ENCODE results near the gene UNK. TPM values are rescaled to one million over a fixed set of nuclear protein-coding genes. Genes with fewer than 3 reads are reported as not detected.

Gene UNK
- total and polyA plus RNA-seq, 2 experiments from 2014 or later = 11.5 to 12.4 TPM

DNA sequence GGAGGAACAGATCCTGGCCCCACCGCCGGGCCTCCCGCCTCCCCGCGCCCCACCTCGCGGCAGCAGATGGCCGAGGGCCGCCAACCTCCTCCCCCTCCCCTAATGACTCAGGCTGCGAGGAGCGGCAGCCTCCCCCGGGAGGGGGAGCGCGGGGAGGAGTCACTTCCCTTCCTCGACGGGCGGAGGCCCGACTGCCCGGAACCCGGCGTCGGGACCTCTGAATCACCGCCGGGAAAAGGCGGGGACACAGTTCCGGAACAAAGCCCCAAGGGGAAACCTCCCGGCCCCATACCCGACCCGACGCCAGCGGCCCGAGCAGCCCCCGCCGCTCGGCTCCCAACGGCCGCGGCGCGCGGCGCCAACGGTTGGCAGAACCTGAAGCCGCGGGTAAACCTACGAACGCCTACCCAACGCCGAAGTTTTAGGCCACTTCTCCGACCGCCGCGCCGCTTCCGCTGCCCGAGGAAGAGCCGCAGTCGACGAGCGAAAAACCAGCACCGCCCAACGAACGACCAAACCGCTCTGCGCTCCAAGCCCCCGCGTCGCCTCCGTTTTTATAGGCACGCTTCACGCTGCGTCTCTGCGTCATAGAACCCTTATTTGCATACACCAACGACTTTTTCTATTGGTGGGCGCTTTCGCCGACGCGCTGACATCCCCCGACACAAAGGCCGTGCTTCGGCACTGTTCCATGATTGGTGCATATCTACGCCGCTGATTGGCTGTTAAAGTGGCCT is 5.2 kb upstream of the UNK start:
- Histone ChIP-seq H2AFZ (no peak overlapping the region), H3K4me2 (ENCODE audit: unreplicated experiment) (peak overlapping the region; percentile 97)
- 0 to 1% methylated on average over 62 to 71 of the region's 84 CpGs for WGBS, 2 experiments (ENCODE audit: low coverage in 1 of 2, low lambda C conversion rate in 2 of 2, missing lambda C conversion rate in 2 of 2)

DNA sequence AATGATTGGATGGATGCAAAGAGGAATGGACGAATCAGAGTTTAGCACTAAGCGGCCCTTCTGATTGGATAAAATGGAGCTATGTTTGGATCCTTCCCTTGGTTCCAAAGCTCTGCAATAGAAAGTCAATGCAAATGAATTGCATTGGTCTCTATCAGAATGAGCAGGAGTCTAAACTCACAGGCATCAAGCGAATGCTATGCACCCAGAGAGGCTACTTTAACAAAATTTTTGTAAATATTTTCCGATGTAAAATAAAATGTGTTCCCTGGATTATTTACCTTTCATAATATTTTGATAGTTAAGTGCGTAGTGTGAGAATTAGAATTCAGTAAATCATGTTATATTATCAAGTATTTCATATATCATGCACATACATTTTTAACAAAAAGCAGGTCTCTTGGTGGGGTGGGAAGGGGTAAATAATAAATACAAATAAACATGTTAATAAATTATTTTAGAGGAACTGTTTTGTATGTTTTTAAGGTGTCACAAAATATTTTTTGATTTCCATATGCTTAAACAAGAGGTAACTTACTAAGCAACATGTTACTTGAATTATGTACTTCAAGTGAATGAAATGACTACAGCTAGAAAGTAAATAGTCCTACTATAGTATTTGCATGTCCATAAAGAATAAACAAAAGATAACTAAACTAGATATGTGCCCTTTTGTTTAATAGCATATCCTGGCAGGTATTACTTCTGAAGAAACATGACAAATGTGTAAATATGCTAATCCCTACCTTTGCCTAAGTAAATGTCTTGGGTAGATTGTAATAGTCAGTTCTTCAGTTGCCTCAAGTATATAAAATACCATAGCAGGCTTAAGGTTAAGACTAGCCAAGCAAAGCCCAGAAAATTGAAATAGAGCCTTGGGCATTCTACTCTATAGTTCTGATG is 4.4 kb upstream of the UNK start:
- H3F3A ChIP-seq (ENCODE audit: insufficient read depth) = peaks cover 61% of the 10 kb centered on the region
- H3K9me2 ChIP-seq (ENCODE audit: insufficient read depth) = no peaks in the 10 kb centered on the region
- no peaks in the 10 kb centered on the region for H3K9me3 ChIP-seq (ENCODE audit: low read depth)
- H3K4me3 ChIP-seq = peak overlapping the region; percentile 55
- WGBS, 2 experiments (ENCODE audit: low coverage in 1 of 2, low lambda C conversion rate in 2 of 2, missing lambda C conversion rate in 2 of 2) = 21% methylated on average over 5 of the region's 5 CpGs
- H3K36me3 ChIP-seq (ENCODE audit: low read depth) = peaks cover 29% of the 10 kb centered on the region
- H2AFZ ChIP-seq = peak overlapping the region; percentile 52; the same call in 1 of the 2 replicates
- peak overlapping the region; percentile 76 for H3K4me2 ChIP-seq (ENCODE audit: unreplicated experiment)
- H4K20me1 ChIP-seq (ENCODE audit: insufficient read depth) = peaks cover 22% of the 10 kb centered on the region
- H3K27ac ChIP-seq = peak overlapping the region; percentile 51
- no peak for DNase-seq
- H3K4me1 ChIP-seq (ENCODE audit: insufficient read depth) = peaks cover 27% of the 10 kb centered on the region
- peaks cover 24% of the 10 kb centered on the region for H3K79me2 ChIP-seq (ENCODE audit: insufficient read depth)
- H3K27me3 ChIP-seq (replicated peaks; ENCODE audit: insufficient read depth) = no peaks in the 10 kb centered on the region
- in situ Hi-C loops (cut with MboI) = loop anchor here (10.0 kb wide), 1 partner anchor 215 kb away; no protein-coding TSS in a partner anchor
- TF ChIP-seq EZH2phosphoT487 (IDR thresholded peaks at IDR 0.05; ENCODE audit: insufficient read depth, low read depth) (no peak), EZH2 (IDR thresholded peaks at IDR 0.05; ENCODE audit: insufficient read depth, poor library complexity, severe bottlenecking) (no peak)
- no peak overlapping the region for H3K9ac ChIP-seq

More for the DNA sequence above, 5.2 kb upstream of the UNK start:
- H3K9me3 ChIP-seq (ENCODE audit: low read depth) = no peaks in the 10 kb centered on the region
- TF ChIP-seq EZH2 (IDR thresholded peaks at IDR 0.05; ENCODE audit: insufficient read depth, poor library complexity, severe bottlenecking) (no peak), EZH2phosphoT487 (IDR thresholded peaks at IDR 0.05; ENCODE audit: insufficient read depth, low read depth) (no peak)
- no peaks in the 10 kb centered on the region for H3K27me3 ChIP-seq (replicated peaks; ENCODE audit: insufficient read depth)
- H4K20me1 ChIP-seq (ENCODE audit: insufficient read depth) = peaks cover 22% of the 10 kb centered on the region
- peaks cover 64% of the 10 kb centered on the region for H3F3A ChIP-seq (ENCODE audit: insufficient read depth)
- peak; percentile 100 for DNase-seq
- peaks cover 24% of the 10 kb centered on the region for H3K79me2 ChIP-seq (ENCODE audit: insufficient read depth)
- H3K9ac ChIP-seq = peak overlapping the region; percentile 91
- H3K9me2 ChIP-seq (ENCODE audit: insufficient read depth) = no peaks in the 10 kb centered on the region
- H3K36me3 ChIP-seq (ENCODE audit: low read depth) = peaks cover 29% of the 10 kb centered on the region
- peak overlapping the region; percentile 95 for H3K27ac ChIP-seq
- peak overlapping the region; percentile 85 for H3K4me3 ChIP-seq
- in situ Hi-C loops (cut with MboI) = loop anchor here (10.0 kb wide), 1 partner anchor 215 kb away; no protein-coding TSS in a partner anchor
- peaks cover 26% of the 10 kb centered on the region for H3K4me1 ChIP-seq (ENCODE audit: insufficient read depth)

DNA sequence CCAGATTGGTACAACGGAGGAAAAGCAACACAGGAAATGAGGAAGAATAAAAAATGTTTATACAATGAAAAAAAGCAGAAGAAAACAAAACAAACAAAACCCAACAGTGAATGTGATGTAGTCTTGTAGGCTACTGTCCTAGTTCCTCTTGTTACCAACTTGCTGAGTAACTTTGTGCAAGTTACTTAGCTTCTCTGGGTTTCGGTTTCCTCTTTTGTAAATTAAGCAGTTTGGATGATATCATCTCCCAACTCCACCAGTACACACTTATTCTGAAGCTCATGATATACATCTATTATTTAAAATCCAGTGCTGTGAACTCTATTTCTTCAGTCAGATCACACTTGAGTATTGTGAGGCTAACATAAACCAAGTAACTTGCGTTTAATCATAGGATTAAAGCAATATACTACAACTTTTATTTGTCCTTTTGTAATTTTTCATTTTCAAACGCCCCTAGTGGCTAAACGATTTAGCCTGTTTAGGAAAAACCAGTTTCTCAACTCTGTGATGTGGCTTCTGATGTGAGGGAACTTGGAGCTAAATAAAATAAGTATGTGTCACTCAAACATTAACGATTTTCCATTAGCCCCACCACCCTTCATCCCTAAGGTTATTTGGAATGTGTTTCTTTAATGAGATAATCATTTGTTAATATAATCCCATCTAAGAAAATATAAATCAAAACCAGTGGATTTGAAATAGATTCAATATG is 1.4 kb upstream of the UNK start:
- H3K9me3 ChIP-seq (ENCODE audit: low read depth) = no peaks in the 10 kb centered on the region
- H3K36me3 ChIP-seq (ENCODE audit: low read depth) = peaks cover 8% of the 10 kb centered on the region
- H3K4me2 ChIP-seq (ENCODE audit: unreplicated experiment) = peak overlapping the region; percentile 91
- WGBS, 2 experiments (ENCODE audit: low coverage in 1 of 2, low lambda C conversion rate in 2 of 2, missing lambda C conversion rate in 2 of 2) = 2 to 5% methylated on average over 6 of the region's 6 CpGs
- H2AFZ ChIP-seq = peak overlapping the region; percentile 94
- in situ Hi-C loops (cut with MboI) = no loop called here
- H4K20me1 ChIP-seq (ENCODE audit: insufficient read depth) = peaks cover 4% of the 10 kb centered on the region
- no peaks in the 10 kb centered on the region for H3K9me2 ChIP-seq (ENCODE audit: insufficient read depth)
- DNase-seq = peak; percentile 86
- H3F3A ChIP-seq (ENCODE audit: insufficient read depth) = peaks cover 48% of the 10 kb centered on the region
- peak overlapping the region; percentile 93 for H3K9ac ChIP-seq
- H3K4me1 ChIP-seq (ENCODE audit: insufficient read depth) = peaks cover 31% of the 10 kb centered on the region
- peak overlapping the region; percentile 99 for H3K27ac ChIP-seq
- H3K4me3 ChIP-seq = peak overlapping the region; percentile 75
- TF ChIP-seq EZH2phosphoT487 (IDR thresholded peaks at IDR 0.05; ENCODE audit: insufficient read depth, low read depth) = no peak
- TF ChIP-seq EZH2 (IDR thresholded peaks at IDR 0.05; ENCODE audit: insufficient read depth, poor library complexity, severe bottlenecking) = no peak
- no peaks in the 10 kb centered on the region for H3K27me3 ChIP-seq (replicated peaks; ENCODE audit: insufficient read depth)
- peaks cover 31% of the 10 kb centered on the region for H3K79me2 ChIP-seq (ENCODE audit: insufficient read depth)
